ENCODE results near the gene PRDM16. TPM values are rescaled to one million over a fixed set of nuclear protein-coding genes. Genes with fewer than 3 reads are reported as not detected.

Gene PRDM16
- total and polyA plus RNA-seq, 2 of the 4 experiments (the other 2 are of a cell fraction) = 0.02 TPM; not detected in 1

GRCh38 chr1:3097861-3098260 is 28.9 kb downstream of the PRDM16 start:
- H2BK20ac ChIP-seq (ENCODE audit: low read depth, low read length) = no peak overlapping the region
- no peaks in the 10 kb centered on the region for H3K4me1 ChIP-seq (ENCODE audit: control insufficient read depth, insufficient read depth, low read length)
- H2BK15ac ChIP-seq (ENCODE audit: low read depth, low read length) = no peak overlapping the region
- intact Hi-C loops (cut with micrococcal nuclease) = no loop called here
- no peak overlapping the region for H3K23ac ChIP-seq (ENCODE audit: low read depth, low read length)
- H3K4me2 ChIP-seq (ENCODE audit: low read depth, low read length) = no peak overlapping the region
- no peak overlapping the region for H2AK9ac ChIP-seq (replicated peaks; ENCODE audit: low read depth, low read length, poor library complexity)
- no peak overlapping the region for H3K18ac ChIP-seq (ENCODE audit: low read depth, low read length)
- no peaks in the 10 kb centered on the region for H4K20me1 ChIP-seq (ENCODE audit: insufficient read depth, low read length)
- no peak overlapping the region for H3K14ac ChIP-seq (replicated peaks; ENCODE audit: low read depth, low read length)
- ATAC-seq (ENCODE audit: low read depth) = no peak
- H4K8ac ChIP-seq (ENCODE audit: low read depth in 2 of 2, low read length in 2 of 2) = no peak overlapping the region
- peaks cover 2% of the 10 kb centered on the region; the same call in 1 of the 2 replicates for H3K9me3 ChIP-seq (ENCODE audit: control insufficient read depth, insufficient read depth, low read length)
- H4K5ac ChIP-seq (ENCODE audit: low read depth, low read length) = no peak overlapping the region
- no peak overlapping the region for H4K91ac ChIP-seq (ENCODE audit: insufficient read depth, low read depth, low read length)
- no peak overlapping the region for H2BK120ac ChIP-seq (ENCODE audit: low read depth, low read length)
- H3K4ac ChIP-seq (ENCODE audit: low read depth, low read length) = no peak overlapping the region
- no peak overlapping the region for H2AK5ac ChIP-seq (ENCODE audit: low read depth, low read length)
- POLR2A ChIA-PET (ENCODE audit: unreplicated experiment) = no interaction called here
- H3K79me1 ChIP-seq (ENCODE audit: low read depth in 1 of 2, low read length in 2 of 2) = no peaks in the 10 kb centered on the region
- H3K27me3 ChIP-seq (ENCODE audit: control insufficient read depth, insufficient read depth, low read length) = no peaks in the 10 kb centered on the region
- 35% methylated on average over 2 of the region's 7 CpGs; no CpG with 5 or more reads in 1 of the 2 experiments for WGBS, 2 experiments (ENCODE audit: extremely low coverage in 2 of 2, insufficient read length in 1 of 2)
- BruUV-seq (replicated peaks) = no TSS peak
- H3K27ac ChIP-seq (ENCODE audit: insufficient read depth, low read length) = no peak overlapping the region
- in situ Hi-C loops (cut with MboI; ENCODE audit: low sequenced_read_pairs) = no loop called here
- no peak overlapping the region for H2AFZ ChIP-seq (replicated peaks; ENCODE audit: low read length, poor library complexity)
- no peak overlapping the region for H2BK5ac ChIP-seq (ENCODE audit: low read depth, low read length, poor library complexity, severe bottlenecking)
- no peak overlapping the region for H3K56ac ChIP-seq (ENCODE audit: extremely low read depth, insufficient read depth, low read length)
- H3K4me3 ChIP-seq (ENCODE audit: insufficient read depth, low read depth, low read length) = no peak overlapping the region
- no peak for DNase-seq
- TF ChIP-seq MXI1 (IDR thresholded peaks at IDR 0.05; ENCODE audit: borderline replicate concordance, low read depth, low read length) (no peak), RFX5 (IDR thresholded peaks at IDR 0.05; ENCODE audit: low read depth, low read length) (no peak), POLR2A (IDR thresholded peaks at IDR 0.05; ENCODE audit: low read depth, low read length) (no peak), CEBPB (IDR thresholded peaks at IDR 0.05; ENCODE audit: low read depth, low read length) (no peak), MAZ (IDR thresholded peaks at IDR 0.05; ENCODE audit: borderline replicate concordance, low read depth, low read length) (no peak), CHD1 (IDR thresholded peaks at IDR 0.05; ENCODE audit: low read depth, low read length) (no peak), BHLHE40 (IDR thresholded peaks at IDR 0.05; ENCODE audit: low read depth, low read length) (no peak), USF2 (IDR thresholded peaks at IDR 0.05; ENCODE audit: low read depth, low read length) (no peak), MAFK (IDR thresholded peaks at IDR 0.05; ENCODE audit: low read depth, low read length) (no peak), CTCF (conservative IDR thresholded peaks at IDR 0.05; ENCODE audit: low read depth, low read length) (no peak)
- dilution Hi-C loops (cut with HindIII; ENCODE audit: low sequenced_read_pairs, unreplicated experiment) = no loop called here
- CTCF ChIA-PET = no interaction called here
- no peaks in the 10 kb centered on the region for H3K36me3 ChIP-seq (ENCODE audit: control insufficient read depth, insufficient read depth, low read length)
- H3K9ac ChIP-seq (ENCODE audit: low read depth, low read length) = no peak overlapping the region
- no peaks in the 10 kb centered on the region for H3K9me1 ChIP-seq (ENCODE audit: insufficient read depth, low read length)
